COLO668 (cell line): Measurements from ENCODE around the gene COL2A1.

ENCODE experiments used
- DNase-seq: peaks from one replicate; lab custom pipeline; 2025; ENCODE audit not compliant: unreplicated experiment; lab: John Stamatoyannopoulos, UW

Gene COL2A1

GRCh38 chr12:48030173-48030650 lies 25.9 kb upstream of the COL2A1 start:
- DNase-seq = peak; percentile 2

- DNase-seq = no peak
Observed at GRCh38 chr12:48029491-48030172, 25.4 kb upstream of the COL2A1 start.

DNA sequence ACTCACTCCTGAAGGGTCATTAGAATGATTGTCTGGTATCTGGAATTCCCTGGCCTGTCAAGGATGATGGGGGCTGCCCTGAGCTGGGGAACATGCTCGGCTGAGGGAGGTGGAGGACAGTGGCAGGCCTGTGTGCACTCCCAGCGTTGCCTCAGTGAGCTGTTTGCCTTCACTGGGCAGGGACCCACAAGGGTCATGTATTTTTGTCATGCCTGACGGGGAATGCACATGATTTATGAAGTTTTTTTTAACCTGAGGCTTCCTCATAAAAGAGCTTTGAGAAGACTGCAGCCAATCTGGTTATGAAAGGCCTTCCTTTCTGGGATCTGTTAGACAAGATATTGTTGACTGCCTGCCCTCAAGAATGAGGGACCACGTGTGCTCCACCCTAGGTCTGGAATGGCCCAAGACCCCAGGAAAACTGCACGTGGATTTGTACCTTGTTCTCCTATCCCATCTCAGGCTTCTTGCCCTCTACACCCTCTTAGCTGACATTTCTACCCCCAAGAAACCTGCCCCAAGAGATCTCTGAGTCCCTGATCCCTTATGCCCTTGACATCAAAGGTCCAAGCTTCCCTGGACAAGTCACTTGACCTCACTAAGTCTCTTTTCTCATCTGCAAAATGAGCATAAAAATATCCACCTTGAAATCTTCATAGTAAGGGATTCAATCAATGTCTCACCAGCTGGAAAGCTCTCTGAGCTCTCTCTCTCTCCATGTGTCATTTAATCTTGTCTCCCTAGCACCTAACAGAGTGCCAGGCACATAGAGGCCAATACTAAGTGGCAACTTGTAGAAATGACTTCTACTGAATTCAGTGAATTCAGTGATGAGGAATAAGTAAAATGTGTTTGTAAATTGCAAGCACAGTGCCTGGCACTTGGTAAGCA lies 24.5 kb upstream of the COL2A1 start:
- DNase-seq = no peak

- DNase-seq = no peak
Observed at GRCh38 chr12:48027183-48028002, 23.1 kb upstream of the COL2A1 start.

- DNase-seq = no peak
Observed at GRCh38 chr12:48026060-48026827, 22.0 kb upstream of the COL2A1 start.

- DNase-seq = no peak
Observed at GRCh38 chr12:48025281-48025680, 21.0 kb upstream of the COL2A1 start.

DNA sequence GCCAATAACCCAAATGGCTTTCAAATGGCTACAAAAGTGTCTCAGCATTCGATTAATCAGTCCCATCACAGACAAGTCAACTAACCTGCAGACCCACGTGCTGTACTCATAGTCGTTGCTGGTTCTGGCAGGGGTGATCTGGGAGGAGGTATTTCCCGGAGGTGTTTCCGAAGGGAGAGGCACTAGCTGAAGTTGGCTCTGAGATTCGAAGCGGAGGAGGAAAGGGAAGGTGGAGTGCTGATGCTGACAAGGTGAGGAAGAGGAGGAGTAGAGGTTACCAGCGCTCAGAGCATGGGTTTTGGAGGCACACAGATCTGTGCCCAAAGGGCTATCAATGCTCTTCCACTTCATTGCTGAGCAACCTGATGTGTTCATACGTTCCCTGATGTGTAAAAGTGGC lies 20.5 kb upstream of the COL2A1 start:
- DNase-seq = no peak

- DNase-seq = peak; percentile 29
Observed at GRCh38 chr12:48023386-48023785, 19.1 kb upstream of the COL2A1 start.

DNA sequence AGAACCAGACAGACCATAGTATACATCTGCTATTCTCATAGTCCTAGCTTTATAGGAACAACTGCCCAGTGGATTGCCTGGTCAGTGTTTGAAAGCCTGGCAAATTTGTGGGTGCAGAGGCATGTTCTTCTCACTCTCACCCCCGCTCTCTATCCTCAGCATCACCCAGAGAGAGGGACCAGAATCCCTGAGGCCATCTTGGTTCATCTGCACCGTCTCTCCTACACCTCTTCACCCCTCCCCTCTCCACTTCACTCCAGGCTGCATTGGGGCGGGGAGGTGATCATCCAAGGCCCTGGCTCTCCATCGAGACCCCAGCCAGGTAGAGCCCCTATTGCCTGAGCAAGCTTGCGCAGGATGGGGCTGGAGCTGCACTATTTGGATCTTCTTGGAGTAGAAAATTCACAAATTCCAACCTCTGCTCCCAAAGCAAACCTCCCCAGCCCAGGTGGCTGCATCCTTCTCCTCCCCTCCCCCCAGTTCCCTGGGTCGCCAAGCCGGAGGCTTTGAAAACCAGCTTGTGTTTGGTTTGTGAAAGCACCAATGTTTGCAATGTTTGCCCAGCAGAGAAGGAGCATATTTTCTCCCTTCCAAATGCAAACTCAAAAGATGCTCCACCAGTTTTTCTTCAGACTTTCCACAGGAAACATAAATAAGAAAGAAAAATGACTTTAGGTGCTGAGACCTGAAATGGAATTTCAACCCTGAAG lies 18.6 kb upstream of the COL2A1 start:
- DNase-seq = no peak

DNA sequence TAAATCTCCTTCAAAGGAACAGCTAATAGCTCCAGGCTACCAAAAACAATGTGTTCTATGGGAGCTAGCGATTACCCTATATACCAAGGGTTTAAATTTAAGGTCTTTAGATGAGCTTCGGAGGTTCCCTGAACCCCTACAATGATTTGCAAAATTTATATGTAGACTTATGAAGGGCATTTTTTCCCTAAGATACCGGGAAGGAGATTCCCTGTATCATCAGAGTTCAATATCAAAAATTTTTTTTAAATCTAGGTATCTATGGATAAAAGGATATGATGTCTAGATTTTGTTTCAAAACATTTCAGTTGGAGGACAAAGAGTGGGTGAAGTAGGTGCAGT lies 17.9 kb upstream of the COL2A1 start:
- DNase-seq = no peak

- peak; percentile 5 for DNase-seq
Observed at GRCh38 chr12:48021485-48022179, 17.4 kb upstream of the COL2A1 start.

- DNase-seq = no peak
Observed at GRCh38 chr12:48019639-48020265, 15.5 kb upstream of the COL2A1 start.

DNA sequence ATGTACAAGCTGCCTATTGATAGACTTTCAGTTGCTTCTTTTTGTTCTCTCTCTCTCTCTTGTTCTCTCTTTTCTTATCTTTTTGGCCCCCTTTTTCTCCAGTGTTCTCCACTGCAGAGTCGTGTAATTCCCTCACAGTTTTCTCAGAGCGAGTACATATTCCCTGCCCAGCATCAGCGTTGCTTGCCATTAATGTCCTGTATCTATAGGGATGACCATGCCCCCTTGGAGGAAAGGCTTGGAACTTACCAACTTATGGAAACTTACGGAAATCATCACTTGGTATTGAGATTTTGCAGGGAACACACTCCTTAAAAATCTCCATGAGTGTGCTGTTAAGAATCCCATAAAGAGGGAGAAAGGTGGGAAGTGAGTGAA lies 14.3 kb upstream of the COL2A1 start:
- no peak for DNase-seq

GRCh38 chr12:48017921-48018617 lies 13.8 kb upstream of the COL2A1 start:
- no peak for DNase-seq

DNA sequence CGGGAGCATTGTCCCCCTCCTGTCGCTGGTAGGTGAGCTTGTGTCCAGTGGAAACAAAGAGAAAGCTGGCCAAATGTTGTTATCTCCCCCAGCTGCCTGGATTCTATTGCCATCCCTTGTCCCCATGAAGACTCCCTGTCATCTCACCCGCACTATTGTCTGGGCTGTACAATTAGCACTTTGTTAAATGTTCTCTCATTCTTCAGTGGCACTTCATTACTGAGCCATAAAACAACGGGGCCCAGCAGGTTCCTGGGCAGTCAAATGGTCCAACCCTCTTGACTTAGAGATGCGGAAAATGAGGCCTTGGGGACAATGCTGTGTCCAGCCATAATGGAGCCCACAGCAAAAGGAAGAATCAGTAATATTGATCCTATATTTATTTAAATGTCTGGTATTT lies 13.2 kb upstream of the COL2A1 start:
- no peak for DNase-seq

- no peak for DNase-seq
Observed at GRCh38 chr12:48016373-48017020, 12.2 kb upstream of the COL2A1 start.

GRCh38 chr12:48015954-48016353 lies 11.7 kb upstream of the COL2A1 start:
- no peak for DNase-seq

DNA sequence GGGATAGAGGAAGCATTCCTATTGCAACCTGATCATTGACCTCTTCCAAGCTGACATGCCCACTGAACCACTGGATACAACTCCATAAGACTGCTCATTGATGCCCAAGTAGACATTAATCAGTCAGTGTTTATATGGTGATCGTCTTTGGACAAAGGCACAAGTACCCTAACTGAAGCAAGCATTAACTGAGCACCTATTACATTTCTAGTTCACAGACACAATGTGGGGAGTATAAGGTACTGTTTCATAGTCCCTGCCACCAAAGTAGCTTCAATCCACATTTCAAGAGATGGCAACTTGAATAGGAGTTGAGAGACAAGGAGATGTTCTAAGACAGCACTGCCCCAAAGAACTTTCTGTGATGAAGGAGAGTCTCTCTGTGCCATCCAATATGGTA lies 10.9 kb upstream of the COL2A1 start:
- no peak for DNase-seq
